GM18907 (cell line): ENCODE data around the gene CD58.
A peak's percentile ranks its signal among the peaks of the same experiment; 100 is the strongest.

Source experiments
- ATAC-seq: cut with Tn5 transposase; IDR thresholded peaks from one replicate; pipeline ENCODE4 v1.9.1; 2021; ENCODE audit warnings: mild to moderate bottlenecking, moderate library complexity; ENCODE audit not compliant: unreplicated experiment

The CD58 gene

DNA sequence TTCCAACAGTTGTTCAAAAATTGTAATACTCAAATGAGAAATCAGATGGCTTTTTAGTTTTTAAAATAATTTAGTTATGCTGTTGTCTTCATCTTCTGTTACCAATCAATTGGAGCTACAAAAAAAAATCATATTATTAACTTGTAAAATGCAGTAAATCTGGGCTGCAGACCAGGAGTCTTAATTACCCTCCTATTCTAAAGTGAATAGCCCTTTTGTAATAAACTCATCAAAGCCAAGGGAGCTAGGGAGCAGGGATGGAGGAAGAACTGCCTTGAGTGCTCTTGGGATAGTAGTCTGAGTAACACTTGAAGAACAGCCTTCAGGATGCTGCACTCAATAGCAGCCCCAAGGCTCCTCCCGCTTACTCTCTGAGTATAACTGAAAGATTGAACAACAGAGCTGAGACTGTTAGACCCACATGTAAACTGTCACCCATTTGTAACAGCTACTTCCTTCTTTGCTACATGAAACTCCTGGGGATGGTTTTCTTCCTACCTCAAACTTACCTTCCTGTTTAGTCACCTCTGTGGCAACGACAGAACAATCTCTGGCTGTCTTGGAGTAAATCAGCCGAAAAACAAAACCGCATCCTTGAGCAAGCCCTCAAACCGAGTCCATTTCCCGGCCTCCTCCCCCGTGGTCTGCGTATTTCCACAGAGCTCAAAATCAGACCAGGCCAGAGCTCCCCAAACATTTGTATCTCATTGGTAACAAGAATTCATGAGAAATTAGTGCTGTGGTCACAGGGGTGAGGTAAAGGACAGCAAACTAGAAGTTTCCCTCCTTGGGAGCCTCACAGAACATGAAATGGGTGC lies 55.9 kb downstream of the CD58 start:
- peak; percentile 80 for ATAC-seq

DNA sequence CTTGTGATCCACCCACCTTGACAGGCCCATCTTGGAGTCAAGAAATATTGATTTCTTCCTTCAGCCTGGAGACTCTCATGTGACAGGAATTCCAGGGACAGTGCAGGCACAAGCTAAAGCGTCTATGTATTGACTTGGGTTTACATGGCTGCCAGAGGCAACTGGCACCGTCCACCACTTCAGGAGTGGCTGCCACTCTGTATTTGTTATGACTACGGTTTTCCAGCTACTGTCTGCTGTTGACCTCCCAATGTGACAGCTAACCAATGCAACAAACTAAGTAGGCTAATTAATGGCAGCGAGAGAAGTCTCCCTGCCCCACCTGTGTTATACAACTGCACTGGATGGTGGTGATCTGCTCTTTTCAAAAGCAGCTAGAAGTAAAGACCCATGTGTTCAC lies 56.9 kb downstream of the CD58 start:
- ATAC-seq = no peak

DNA sequence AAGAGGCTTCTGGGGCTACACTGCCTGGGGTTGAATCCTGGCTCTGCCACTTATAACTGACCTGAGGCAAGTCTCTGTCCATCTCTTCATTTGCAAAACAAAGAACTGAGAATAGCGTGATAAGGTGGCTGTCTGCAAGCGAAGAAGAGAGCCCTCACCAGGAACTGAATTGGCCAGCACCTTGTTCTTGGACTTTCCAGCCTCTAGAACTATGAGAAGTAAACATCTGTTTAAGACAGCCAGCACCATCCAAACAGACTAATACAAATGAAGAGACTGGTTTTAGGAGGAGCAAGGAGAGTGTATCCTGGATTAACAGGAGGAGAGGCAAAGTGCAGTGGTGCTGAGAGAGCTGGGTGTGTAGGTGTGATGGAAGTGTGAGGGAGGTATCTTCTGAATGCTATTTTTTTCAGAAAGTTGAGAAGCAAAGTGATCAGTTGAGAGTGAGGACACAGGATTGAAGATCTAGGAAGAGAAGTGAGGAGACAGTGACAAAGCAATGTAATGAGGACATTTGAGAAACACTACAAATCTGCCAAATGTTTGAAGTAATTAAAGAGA lies 59.3 kb downstream of the CD58 start:
- no peak for ATAC-seq

DNA sequence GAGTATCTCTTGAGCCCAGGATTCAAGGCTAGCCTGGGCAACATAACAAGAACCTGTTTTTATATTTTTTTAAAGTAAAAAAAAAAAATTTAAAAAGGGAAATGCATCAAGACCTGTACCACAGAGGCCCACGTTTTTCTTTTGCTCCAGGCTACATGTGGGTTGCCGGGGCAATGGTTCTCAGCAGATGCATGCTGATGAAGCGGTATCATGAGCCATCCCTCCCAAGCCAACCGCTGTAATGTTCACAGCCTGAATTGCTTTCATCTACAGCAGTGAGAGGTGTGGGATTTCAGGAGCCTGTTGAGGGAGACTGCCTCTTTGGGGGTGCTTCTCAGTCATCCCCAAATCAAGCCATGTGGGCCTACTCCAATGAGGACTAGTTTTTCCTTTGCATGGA lies 60.5 kb downstream of the CD58 start:
- no peak for ATAC-seq

DNA sequence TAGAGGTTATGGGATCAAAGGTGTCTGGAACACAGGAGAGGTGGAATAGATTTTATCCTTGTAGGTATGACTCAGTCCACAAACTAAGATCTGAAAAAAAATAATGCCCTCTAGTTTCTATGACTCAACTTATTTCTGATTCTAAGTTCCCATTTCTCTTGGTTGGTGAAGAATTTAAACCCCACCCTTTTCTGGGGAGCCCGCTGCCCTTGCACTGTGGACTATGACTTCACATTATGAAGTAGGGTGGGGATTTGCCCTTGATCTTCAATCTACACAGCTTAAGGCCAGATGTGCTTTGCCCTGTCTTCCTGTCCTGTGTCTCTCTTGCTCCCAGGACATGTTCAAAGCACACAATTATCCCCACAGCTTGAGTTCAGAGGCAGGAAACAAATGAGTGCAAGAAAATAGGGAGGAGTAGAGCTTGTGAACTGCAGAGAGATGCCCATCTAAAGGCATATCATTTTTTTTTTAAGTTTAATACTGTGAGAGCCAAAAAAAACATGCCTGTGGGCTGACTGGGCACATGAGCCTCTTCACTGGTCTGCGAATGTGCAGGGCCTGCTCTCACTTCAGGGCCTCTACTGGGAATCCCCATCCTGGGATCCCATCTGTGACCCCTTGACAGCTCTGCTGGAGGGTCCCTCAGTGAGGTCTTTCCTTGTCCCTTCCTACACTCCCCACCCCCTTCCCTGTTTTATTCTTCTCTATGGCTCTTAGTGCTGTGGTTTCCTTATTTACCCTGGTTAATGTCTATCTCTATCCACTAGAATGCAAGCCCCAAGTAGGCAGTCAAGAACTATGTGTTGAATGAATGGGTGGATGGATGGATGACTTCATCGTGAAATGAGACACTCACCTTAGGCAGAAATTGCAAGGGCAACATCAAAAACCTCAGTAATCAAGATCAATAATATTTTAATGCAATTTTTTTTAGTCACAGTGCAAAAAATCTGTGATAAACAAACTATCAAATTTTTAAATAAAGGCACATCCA lies 61.5 kb downstream of the CD58 start:
- peak; percentile 61 for ATAC-seq

DNA sequence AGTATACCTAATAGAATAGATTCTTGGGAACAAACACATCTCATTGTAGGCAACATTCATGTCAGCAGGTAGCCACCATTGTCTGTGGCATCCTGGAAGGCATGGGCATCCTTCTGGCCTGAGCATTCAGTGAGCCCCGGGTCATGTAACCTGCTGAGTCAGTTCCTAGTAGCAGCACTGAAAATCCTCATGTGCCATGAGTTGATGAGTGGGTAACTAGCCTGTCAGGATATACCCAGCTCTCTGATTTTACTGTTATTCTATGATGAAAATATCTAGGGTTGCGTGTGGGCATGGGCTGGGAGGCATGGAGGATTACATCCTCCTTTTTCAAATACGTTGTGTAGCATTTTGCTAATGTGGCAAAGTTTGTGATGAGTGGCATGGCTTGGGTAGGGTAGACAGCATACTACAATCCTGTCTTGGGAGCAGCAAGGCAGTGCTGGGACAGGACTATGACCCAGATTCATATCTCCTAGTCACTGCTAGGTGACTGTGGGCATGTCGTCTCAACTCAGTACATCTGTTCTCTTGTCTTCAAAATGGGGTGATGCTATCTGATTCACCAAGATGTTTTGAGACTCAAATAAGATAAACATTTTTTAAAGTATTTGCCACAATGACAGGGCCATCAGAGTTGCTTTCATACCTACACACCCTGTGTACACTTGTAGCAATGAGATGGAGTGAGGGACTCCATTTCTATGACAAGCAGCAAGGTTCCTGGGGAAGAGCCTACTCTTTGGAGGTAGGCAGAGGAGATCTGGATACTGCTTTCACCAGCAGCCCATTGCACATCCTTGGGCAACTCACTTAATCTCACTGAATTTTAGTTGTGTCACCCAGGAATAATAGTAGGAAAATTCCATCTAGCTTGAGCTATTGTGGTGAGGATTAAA lies 62.5 kb downstream of the CD58 start:
- peak; percentile 1 for ATAC-seq

DNA sequence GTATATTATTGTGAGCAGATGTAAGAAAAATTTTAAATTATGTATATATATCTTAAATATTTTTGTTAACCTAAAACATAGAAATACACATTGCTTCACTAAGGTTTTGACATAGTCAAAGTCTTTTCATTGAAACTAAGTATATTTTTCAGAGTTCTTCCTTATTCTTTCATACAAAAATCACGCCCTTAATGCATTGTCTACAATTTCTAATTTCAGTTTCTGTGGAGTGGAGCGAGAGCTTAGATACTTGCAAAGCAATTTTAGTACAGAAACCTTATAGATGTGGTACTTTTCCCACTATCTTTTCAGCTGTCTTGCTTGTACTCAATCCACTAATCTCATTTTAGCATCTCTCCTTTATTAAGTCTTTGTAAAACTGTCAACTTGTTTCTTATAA lies 63.2 kb downstream of the CD58 start:
- ATAC-seq = no peak

DNA sequence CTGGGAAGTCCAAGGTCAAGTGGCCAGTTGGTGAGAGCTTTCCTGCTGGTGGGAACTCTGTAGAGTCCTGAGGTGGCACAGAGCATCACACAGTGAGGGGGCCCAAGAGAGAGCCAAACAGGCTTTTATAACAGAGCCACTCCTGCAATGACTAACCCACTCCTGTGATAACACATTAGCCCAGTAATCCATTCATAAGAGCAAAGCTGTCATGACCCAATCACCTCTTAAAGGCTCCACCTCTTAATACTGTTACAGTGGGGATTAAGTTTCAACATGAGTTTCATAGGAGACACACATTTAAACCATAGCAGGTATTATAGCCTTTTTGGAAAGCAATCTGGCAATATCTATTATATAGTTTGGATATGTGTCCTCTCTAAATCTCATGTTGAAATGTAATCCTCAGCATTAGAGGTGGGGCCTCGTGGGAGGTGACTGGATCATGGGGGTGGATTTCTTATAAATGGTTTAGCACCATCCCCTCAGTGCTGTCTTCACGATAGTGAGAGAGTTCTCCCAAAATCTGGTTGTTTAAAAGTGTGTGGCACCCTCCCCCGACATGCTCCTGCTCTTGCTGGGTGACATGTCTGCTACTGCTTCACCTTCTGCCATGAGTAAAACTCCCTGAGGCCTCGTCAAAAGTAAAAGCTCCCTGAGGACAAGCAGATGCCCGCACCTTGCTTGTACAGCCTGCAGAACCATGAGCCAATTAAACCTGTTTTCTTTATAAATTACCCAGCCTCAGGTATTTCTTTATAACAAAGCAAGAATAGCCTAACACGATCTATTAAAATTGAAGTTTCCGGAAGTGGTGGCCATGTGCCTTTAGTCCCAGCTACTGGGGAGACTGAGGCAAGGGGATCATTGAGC lies 64.5 kb downstream of the CD58 start:
- peak; percentile 29 for ATAC-seq

DNA sequence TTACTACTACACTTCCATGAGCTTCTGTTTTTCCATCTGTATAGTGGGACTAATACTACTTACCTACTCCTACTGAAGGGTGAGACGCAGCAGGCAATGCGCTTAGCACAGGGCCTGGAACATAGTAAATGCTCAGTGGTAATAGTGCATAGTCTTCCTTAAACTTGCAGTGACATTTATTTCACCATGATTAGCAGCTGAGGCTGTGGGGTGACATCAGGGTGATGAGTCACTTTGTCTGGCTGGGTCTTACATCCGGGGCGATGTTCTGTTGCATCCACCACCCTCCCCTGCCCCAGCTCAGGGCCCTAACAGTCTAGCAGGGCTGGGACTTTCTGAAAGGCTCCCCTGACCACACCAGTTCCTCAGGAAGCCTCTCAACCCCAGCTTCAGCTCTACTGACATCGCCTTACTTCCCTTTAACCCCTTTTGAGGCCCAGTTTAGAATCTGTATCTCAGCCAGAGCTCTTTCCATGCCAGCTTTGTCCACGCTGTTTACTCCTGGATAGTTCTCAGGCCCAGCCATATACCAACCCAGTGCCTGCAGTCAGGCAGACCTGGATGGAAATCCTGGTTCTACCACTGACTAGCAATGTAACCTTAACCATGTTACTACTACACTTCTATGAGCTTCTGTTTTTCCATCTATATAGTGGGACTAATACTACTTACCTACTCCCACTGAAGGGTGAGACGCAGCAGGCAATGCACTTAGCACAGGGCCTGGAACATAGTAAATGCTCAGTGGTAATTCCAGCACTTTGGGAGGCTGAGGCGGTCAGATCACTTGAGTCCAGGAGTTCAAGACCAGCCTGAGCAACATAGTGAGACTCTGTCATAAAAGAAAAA lies 66.3 kb downstream of the CD58 start:
- peak; percentile 88 for ATAC-seq

DNA sequence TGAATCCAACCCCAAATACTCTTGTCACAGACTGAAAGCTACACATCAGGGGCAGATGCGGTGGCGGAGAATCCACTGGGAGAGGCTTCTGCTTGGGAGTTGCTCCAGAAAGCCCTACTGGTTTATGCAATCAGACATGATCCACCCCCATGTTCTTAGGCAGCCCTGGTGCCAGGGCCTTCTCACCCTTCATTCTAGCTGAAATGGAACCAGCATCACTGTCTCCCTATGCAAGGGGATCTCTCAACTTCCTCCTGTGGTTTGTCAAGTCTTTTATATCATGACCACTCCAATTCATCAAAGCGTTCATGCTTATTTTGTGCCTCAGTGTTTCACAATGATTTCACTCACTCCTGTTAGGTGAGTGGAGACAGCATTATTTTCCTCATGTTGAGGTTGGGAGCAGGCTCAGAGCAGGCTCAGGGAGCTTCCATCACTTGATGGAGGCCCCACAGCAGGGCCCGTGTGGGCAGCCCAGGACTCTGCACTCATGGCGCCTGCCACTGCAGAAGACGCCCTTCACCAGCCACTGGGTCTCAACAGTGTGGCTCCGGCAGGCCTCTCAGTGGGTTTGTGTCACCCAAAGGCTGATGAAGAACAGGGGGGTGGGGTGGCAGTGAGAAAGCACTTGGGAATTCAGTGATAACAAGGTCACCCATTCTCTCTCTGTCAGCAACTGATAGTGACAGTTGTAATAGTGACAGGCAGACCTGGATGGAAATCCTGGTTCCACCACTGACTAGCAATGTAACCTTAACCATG lies 67.1 kb downstream of the CD58 start:
- ATAC-seq = no peak

DNA sequence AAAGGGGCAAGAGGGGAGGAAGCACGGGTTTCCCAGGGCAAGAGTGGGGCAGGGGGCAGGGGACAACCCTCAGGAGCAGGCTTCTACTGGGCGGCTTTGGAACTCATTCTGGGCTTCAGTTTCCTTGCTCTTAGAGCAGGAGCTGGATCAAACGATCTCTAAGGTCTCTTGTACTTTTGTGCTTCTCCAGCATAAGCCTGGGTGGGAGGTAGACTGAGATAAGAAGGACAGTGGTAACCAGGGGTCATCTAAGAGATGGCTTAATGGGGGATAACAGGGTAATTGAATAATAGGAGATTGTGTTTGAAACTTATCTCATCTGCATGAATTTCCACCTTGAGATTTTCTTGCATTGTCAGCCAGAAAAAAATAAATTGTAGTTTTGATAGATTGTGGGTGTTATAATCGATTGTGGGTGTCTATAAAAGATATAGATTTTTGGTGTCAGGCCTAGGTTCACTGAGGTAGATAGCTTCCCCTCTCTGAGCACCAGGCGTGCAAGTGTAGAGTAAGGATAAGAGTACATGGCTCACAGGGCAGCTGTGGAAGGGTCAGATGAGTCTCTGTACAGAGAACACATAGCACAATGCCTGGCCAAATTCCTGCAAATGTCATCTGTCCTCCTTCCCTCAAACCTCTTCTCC lies 68.0 kb downstream of the CD58 start:
- ATAC-seq = no peak

DNA sequence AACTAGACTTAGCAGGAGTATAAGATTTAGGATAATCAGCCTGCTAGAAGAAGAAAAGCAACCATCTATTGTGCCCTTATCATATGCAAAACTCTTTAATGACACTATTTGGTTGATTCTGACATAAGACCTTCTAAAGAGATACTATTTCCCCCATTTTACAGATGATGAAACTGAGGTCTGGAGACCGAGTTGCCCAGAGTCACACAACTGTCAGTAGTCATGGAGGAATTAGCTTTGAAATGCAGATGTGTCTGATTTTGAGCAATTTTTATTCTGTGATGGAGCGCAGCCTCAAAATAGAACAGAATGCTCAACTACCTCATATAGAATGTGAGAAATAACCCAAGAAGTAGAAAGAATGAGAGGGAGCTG lies 69.0 kb downstream of the CD58 start:
- no peak for ATAC-seq

DNA sequence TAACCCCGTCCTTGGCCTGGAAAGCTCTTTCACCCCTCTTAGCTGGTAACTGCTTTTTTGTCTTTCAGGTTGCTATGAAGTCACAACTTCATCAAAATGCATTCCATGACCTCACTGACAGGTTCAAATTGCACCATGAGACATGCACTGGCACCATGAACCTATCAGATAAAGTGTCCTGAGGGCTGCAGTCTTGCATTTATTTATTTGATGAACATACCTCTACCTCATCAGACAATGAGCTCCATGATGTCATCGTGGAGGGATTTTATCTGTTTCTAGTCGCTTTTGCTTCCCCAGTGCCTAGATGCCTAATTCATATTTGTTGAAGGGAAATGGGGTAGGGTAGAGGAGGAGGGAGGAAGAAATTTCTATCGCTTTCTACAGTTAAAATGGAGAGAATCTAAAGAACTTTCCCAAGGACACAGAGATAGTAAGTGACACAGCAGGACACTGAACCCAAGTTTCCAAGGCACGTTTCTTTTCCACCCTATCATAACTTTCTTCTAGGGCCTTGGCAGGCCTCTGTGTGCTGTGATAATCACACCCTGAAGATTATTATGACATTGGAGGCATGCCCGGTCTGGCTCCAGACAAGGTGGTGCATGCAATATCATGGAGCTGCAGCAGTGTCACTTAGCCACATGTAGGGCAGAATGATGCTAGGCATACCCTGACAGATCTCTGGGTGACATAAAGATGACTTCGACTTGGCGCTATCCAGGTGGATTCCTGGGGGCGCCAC lies 69.5 kb downstream of the CD58 start:
- no peak for ATAC-seq

DNA sequence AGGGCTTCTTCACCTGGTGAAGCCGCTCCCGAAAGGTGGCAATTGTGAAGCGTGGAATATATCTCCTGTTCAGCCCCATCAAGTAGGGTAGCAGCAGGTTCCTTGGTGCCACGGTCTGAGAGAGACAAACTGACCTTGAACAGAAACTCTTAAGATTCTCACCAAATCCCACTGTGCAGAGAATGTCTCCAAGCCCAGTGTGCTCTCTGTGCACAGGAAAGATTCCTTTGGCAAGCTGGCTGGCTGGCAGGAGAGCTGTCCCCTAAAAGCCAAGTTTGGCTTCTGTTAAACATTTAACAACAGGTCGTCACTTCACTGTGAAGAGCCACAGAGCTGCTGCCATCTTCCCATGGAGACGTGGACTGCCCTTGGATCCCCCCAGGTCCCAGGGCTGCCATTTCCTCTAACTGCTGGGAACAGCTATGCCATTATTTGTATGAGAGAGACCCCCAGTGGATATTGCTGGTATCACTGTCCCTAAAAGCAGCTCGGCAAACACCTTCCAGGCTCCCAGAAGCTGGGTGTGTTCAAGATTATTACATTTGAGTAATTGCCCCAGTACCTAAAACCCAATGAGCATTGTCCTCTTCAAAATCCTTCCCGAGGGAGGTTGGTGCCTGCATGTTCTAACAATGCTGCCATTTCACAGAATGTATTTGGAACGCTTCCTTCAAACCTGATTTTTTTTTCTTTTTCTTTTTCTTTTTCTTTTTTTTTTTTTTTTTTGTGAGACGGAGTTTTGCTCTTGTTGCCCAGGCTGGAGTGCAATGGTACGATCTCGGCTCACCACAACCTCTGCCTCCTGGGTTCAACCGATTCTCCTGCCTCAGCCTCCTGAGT lies 71.8 kb downstream of the CD58 start:
- peak; percentile 58 for ATAC-seq

DNA sequence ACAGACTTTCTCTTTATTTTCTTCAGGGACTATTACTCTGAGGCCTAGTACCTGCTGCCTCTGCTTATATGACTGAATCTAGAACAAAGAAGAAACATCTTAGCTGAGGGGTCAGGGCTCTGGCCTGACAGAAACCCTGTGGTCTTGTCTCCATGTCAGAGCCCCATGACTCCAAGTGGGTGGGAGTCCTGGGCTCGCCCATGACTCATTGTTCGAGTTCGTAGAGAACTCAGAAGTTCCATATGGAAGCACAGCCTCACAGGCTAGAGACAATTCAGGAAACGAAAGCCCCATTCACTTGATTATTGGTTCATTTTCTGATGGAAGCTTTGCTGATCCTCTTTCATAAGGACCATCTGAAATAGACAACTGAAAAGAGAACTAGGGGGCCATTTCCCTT lies 73.2 kb downstream of the CD58 start:
- no peak for ATAC-seq

DNA sequence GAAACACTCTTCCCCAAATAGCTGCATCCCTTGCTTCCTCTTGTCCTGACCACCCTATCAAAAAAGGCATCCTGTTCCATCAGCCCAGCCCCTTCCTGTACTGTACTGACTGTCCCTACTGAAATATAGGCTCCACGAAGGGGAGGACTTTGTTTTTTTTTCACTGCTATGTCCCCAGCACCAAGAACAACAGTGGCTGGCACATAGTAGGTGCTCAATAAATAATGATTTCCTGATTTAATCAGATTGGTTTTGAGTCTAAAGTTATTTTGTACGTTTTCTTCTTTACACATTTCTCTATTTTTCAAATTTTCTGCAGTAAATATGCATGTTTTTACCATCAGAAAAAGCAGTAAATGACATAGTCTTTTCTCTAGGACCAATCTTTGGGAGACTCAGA lies 73.9 kb downstream of the CD58 start:
- no peak for ATAC-seq
